AG04449 (cell line): ENCODE data around the gene TMEM201.
A peak's percentile ranks its signal among the peaks of the same experiment; 100 is the strongest.

Experiments used
- CTCF ChIA-PET: fragments of 350-600 bp; formaldehyde crosslinking; extraction: SDS; loops from one replicate; lab custom pipeline; 2021; ENCODE audit warnings: antibody characterized with exemption; lab: Yijun Ruan, JAX
- POLR2A ChIA-PET: fragments of 400-600, 350-600 bp; formaldehyde crosslinking; extraction: SDS; loops from one replicate; lab custom pipeline; 2020; ENCODE audit warnings: antibody characterized with exemption, inconsistent platforms; lab: Yijun Ruan, JAX
- DNase-seq: peaks from one replicate; pipeline ENCODE4 v3.0.0-alpha.2; 2010; ENCODE audit warnings: low read depth, low spot score
- H3K4me3 ChIP-seq: 2 replicates; pipeline ENCODE4 v1.5.1; 2011; ENCODE audit warnings: low read depth, mild to moderate bottlenecking, control low read depth, low read length
- TF ChIP-seq, protein P1 (sequence below): IDR thresholded peaks from one replicate; pipeline ENCODE4 v1.5.1; 2011; ENCODE audit warnings: mild to moderate bottlenecking, moderate library complexity, low read length, control low read depth, inconsistent platforms; ENCODE audit not compliant: insufficient read depth; ENCODE audit errors: missing control alignments

TMEM201 gene

DNA sequence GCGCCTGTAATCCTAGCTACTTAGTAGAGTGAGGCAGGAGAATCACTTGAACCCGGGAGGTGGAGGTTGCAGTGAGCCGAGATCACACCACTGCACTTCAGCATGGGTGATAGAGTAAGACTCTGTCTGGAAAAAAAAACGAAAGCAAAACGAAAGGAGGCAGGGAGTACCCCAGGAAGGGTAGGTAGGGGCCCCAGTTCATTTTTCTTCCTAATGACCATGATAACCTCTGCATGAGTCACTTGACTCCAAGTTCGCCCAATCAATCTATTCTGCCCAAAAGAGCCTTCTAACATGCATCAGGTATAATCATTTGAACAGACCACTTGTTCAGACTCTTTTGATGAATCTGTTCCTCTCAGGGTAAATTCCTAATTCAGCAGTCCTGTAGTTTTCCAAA, 13.2 kb upstream of the TMEM201 start:
- no peak overlapping the region for H3K4me3 ChIP-seq
- TF ChIP-seq, protein P1, sequence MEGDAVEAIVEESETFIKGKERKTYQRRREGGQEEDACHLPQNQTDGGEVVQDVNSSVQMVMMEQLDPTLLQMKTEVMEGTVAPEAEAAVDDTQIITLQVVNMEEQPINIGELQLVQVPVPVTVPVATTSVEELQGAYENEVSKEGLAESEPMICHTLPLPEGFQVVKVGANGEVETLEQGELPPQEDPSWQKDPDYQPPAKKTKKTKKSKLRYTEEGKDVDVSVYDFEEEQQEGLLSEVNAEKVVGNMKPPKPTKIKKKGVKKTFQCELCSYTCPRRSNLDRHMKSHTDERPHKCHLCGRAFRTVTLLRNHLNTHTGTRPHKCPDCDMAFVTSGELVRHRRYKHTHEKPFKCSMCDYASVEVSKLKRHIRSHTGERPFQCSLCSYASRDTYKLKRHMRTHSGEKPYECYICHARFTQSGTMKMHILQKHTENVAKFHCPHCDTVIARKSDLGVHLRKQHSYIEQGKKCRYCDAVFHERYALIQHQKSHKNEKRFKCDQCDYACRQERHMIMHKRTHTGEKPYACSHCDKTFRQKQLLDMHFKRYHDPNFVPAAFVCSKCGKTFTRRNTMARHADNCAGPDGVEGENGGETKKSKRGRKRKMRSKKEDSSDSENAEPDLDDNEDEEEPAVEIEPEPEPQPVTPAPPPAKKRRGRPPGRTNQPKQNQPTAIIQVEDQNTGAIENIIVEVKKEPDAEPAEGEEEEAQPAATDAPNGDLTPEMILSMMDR = no peak
- DNase-seq = no peak
- POLR2A ChIA-PET = no interaction called here
- CTCF ChIA-PET = interaction anchor here (1.0 to 8.6 kb wide), 5 partner anchors 8 to 81 kb away, joined by 3 to 148 read pairs (median 4); partner anchors contain the start of gene TMEM201

DNA sequence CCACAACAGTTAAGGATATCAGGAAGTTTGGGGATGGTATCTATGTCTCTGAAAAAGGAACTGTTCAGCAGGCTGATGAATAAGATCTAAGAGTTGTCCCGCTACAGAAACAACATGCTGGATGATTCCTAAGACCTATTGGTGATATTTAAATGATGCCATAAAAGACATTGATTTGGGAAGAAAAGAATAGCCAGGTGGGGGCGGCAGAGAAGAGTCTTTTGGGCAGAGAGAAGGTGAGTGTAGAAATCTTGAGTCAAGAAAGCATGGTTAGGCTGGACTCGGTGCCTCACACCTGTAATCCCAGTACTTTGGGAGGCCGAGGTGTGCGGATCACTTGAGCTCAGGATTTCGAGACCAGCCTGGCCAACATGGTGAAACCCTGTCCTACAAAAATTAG, 11.8 kb upstream of the TMEM201 start:
- H3K4me3 ChIP-seq = no peak overlapping the region
- POLR2A ChIA-PET = no interaction called here
- TF ChIP-seq, protein P1 = no peak
- no peak for DNase-seq
- CTCF ChIA-PET = interaction anchor here (1.7 to 8.6 kb wide), 2 partner anchors 11 to 82 kb away, joined by 11 to 148 read pairs; partner anchors contain the start of gene TMEM201

DNA sequence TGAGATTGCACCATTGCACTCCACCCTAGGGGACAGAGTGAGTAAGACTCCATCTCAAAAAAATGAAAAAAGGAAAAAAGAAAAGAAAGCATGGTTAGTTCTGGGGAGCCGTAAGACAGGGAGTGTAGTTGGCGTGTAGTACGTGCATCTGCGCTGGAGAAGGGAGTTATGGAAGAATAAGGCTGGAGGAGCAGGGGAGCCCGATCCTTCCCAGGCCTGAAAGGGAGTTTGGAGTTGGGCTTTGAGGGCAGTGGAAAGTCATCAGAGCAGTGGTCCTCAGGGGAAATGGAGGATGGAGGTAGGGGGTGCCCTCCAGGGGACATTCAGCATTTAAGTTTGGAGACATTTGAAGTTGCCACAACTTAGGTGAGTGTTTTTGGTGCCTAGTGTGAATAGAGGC, 11.3 kb upstream of the TMEM201 start:
- no peak for DNase-seq
- TF ChIP-seq, protein P1 = no peak
- POLR2A ChIA-PET = no interaction called here
- CTCF ChIA-PET = interaction anchor here (1.7 to 8.6 kb wide), 2 partner anchors 11 to 82 kb away, joined by 11 to 148 read pairs; partner anchors contain the start of gene TMEM201
- no peak overlapping the region for H3K4me3 ChIP-seq

DNA sequence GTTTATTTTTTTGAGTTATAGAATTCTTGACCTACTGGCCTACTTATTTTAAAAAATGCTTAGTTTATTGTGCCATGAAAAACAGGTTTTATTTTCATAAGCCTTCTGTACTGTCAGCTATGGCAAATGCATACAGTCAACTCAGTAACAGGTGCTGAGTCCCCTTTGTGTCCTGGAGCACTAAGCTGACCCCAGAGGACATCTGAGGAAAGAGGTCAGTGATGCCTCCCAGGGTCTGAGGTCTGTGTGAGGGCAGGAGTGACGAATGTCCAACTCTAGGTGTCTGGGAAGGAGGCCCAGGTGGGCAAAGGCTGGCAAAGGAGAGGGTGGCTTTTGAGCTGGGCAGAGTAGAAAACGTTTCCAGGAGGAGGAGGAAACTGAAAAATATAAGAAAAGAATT, 7.8 kb upstream of the TMEM201 start:
- ChIA-PET CTCF (interaction anchor here (0.7 to 3.9 kb wide), 4 partner anchors 10 to 91 kb away, joined by 3 to 21 read pairs (median 3); no protein-coding TSS in a partner anchor), POLR2A (no interaction called here)
- no peak for DNase-seq
- TF ChIP-seq, protein P1 = no peak
- H3K4me3 ChIP-seq = no peak overlapping the region

DNA sequence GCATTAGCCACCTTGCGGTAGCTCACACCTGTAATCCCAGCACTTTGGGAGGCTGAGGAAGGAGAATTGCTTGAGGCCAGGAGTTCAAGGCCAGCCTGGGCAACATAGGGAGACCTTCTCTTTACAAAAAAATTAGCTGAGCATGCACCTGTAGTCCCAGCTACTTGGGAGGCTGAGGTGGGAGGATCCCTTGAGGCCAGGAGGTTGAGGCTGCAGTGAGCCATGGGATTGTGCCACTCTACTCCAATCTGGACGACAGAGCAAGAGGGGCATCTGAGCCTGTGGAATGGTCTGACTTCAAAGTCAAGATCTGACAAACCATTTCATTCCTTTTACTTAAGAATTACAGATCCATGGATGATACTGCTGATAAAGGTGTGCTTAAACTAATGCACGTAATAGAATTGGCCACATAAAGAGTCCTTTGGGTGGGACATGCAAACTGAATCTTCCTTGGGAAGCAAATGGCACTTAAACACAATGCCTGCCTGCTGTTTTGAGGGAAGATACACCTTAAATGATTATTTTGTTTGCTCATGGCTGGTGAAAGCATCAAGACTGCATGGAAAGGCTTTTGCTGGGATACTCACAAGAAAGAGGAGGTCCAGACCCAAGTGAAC, 2.5 kb upstream of the TMEM201 start:
- DNase-seq = no peak
- TF ChIP-seq, protein P1 = no peak
- H3K4me3 ChIP-seq = no peak overlapping the region
- ChIA-PET CTCF (interaction anchor here (1.6 kb wide), 1 partner anchor 91 kb away, joined by 5 read pairs; no protein-coding TSS in a partner anchor), POLR2A (interaction anchor here (0.6 kb wide), 1 partner anchor 352 kb away, joined by 3 read pairs; the partner anchor contains the start of gene H6PD)

DNA sequence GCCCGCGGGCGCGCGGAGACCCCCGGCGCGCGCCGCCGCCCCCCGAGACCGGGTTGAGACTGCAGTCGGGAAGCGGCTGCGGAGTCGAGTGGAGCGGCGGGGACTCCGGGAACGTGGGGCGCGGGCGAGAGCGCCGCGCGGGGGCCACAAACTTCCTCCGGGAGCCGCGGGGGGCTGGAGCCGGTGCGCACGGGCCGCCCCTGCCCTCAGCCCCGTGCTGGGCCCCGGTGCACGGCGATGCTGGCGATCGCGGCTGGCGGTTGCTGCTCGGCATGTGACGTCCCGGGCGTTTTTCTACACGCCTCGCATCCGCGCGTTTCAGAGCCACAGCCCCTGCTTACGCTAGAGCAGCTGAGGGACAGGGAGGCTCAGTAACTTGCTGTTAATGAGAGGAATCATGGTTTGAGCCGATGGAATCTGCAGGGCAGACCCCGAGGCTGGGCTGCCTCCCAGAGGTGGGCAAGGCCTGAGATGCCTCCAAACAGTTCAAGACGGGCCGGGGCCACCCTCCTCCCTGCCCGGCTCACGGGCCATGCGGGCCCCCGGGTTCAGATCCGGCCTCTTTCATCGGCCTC, 520 bp downstream of the TMEM201 start:
- H3K4me3 ChIP-seq = peak overlapping the region; percentile 67
- TF ChIP-seq, protein P1 = no peak
- POLR2A ChIA-PET = no interaction called here
- CTCF ChIA-PET = interaction anchor here (0.7 to 1.8 kb wide), 9 partner anchors 9 to 95 kb away, joined by 3 to 14 read pairs (median 4); no protein-coding TSS in a partner anchor
- no peak for DNase-seq
